Neural crest cell (in vitro differentiated cells): ENCODE data around the gene AGBL5. TPM values are rescaled to one million over a fixed set of nuclear protein-coding genes. Genes with fewer than 3 reads are reported as not detected.

ENCODE experiments used
- DNase-seq: peaks from one replicate; pipeline ENCODE4 v3.0.0; 2021; ENCODE audit warnings: low read depth, mixed read lengths, low spot score
- H3K27ac Mint-ChIP-seq: one replicate; pipeline ENCODE4 v1.8.0; 2021; ENCODE audit warnings: mild to moderate bottlenecking, mixed read lengths; ENCODE audit not compliant: unreplicated experiment
- H3K27me3 Mint-ChIP-seq: 2 replicates; pipeline ENCODE4 v1.8.0; 2021; ENCODE audit warnings: low read depth, mild to moderate bottlenecking, mixed read lengths
- H3K36me3 Mint-ChIP-seq: 2 replicates; pipeline ENCODE4 v1.8.0; 2021; ENCODE audit warnings: low read depth, mild to moderate bottlenecking, mixed read lengths
- H3K4me1 Mint-ChIP-seq: 2 replicates; pipeline ENCODE4 v1.8.0; 2021; ENCODE audit warnings: mixed read lengths
- H3K4me3 Mint-ChIP-seq: one replicate; pipeline ENCODE4 v1.8.0; 2021; ENCODE audit warnings: mild to moderate bottlenecking, mixed read lengths
- H3K9me3 Mint-ChIP-seq: 2 replicates; pipeline ENCODE4 v1.8.0; 2021; ENCODE audit warnings: mixed read lengths
- CTCF ChIP-seq: fragments of 200-600 bp; sonication (generic); conservative IDR thresholded peaks from 2 replicates; pipeline ENCODE4 v1.5.0; 2021; ENCODE audit warnings: antibody characterized with exemption, mild to moderate bottlenecking
- total RNA-seq: library from RNA; stranded (reverse); gene quantifications from 2 replicates; pipeline ENCODE4 v1.2.1, GENCODE V29; 2021

Gene AGBL5
- total RNA-seq, 1 donor from 2014 or later: 67.2 TPM

GRCh38 chr2:27006602-27007415 lies 44.7 kb upstream of the AGBL5 start:
- H3K36me3 Mint-ChIP-seq: no peaks in the 10 kb centered on the region

GRCh38 chr2:27007416-27008374 lies 43.8 kb upstream of the AGBL5 start:
- Mint-ChIP-seq H3K36me3 (peaks cover 4% of the 10 kb centered on the region), H3K4me1 (peaks cover 4% of the 10 kb centered on the region), H3K4me3 (no peak overlapping the region), H3K27ac (no peak overlapping the region), H3K9me3 (peaks cover 2% of the 10 kb centered on the region), H3K27me3 (no peaks in the 10 kb centered on the region)
- no peak for DNase-seq
- no peak for TF ChIP-seq CTCF

More at GRCh38 chr2:27006602-27007415, 44.7 kb upstream of the AGBL5 start:
- peaks cover 4% of the 10 kb centered on the region for H3K4me1 Mint-ChIP-seq
- no peak for TF ChIP-seq CTCF
- no peak for DNase-seq
- no peak overlapping the region for H3K4me3 Mint-ChIP-seq
- no peak overlapping the region for H3K27ac Mint-ChIP-seq
- H3K9me3 Mint-ChIP-seq: no peaks in the 10 kb centered on the region
- no peaks in the 10 kb centered on the region for H3K27me3 Mint-ChIP-seq

- Mint-ChIP-seq H3K27me3 (no peaks in the 10 kb centered on the region), H3K9me3 (peaks cover 3% of the 10 kb centered on the region), H3K36me3 (peaks cover 7% of the 10 kb centered on the region), H3K27ac (no peak overlapping the region), H3K4me3 (no peak overlapping the region), H3K4me1 (peaks cover 4% of the 10 kb centered on the region)
- TF ChIP-seq CTCF: no peak
- DNase-seq: no peak
These were observed 42.8 kb upstream of the AGBL5 start for GRCh38 chr2:27008678-27009077.

GRCh38 chr2:27009083-27009482 lies 42.4 kb upstream of the AGBL5 start:
- H3K9me3 Mint-ChIP-seq: peaks cover 3% of the 10 kb centered on the region
- peaks cover 4% of the 10 kb centered on the region for H3K4me1 Mint-ChIP-seq
- DNase-seq: no peak
- no peak overlapping the region for H3K4me3 Mint-ChIP-seq
- TF ChIP-seq CTCF: no peak
- H3K27ac Mint-ChIP-seq: no peak overlapping the region
- H3K27me3 Mint-ChIP-seq: no peaks in the 10 kb centered on the region
- H3K36me3 Mint-ChIP-seq: peaks cover 11% of the 10 kb centered on the region

- no peak for DNase-seq
- Mint-ChIP-seq H3K4me1 (peaks cover 4% of the 10 kb centered on the region), H3K36me3 (peaks cover 11% of the 10 kb centered on the region), H3K4me3 (no peak overlapping the region), H3K27ac (no peak overlapping the region), H3K9me3 (peaks cover 3% of the 10 kb centered on the region), H3K27me3 (no peaks in the 10 kb centered on the region)
- TF ChIP-seq CTCF: no peak
These were observed 41.8 kb upstream of the AGBL5 start for GRCh38 chr2:27009716-27010115.
